Measurements from ENCODE around the gene TCAF2.
"Not testable (repeated sequence)": the region's sequence is repeated elsewhere in the genome, so short reads cannot be mapped to it uniquely, and the experiment has no call there.

TCAF2 gene

DNA sequence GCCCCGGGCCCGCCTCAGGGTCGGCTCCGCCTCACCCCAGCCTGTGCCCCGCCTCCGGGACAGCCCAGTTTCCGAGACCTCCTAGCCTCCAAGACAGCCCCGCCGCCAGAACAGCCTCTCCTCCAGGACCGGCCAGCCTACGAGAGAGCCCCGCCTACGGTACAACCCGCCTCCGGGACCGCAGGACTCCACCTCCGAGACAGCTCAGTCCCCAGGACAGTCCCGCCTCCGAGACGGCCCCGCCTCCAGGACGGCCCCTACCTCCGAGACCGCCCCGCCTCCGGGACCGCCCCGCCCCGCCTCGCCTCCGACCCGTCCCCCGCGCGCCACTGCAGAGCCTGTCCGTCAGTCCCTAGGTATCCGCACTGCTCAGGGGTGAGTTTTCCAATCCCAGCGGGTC is at the start of gene TCAF2:
TCAF2 (plus strand) TSS at position 329 of the 400 bp plus-strand sequence.
- DNase-seq, result not testable (repeated sequence)

DNA sequence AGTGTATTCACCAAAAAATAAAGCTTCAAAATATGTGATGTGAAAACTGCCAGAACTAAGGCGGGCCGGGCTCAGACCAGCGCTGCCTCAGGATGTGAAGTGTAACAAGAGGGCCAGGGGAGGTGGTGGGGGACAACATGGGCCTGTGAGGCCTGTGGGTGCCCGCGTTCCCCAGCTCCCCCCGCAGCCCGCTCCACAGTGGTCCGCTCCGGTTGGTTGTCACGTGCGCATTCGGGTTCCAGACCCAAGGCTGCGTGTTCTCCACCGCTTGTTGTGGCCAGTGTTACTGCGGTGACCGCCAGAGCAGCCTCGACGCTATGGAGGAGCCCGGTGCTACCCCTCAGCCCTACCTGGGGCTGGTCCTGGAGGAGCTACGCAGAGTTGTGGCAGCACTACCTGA is 49.3 kb upstream of the TCAF2 start, which contains the start of gene CTAGE15:
CTAGE15 (plus strand) TSS at position 301 of the 400 bp plus-strand sequence; CDS start at position 318, 17 bp downstream.
- not testable (repeated sequence) for DNase-seq

DNA sequence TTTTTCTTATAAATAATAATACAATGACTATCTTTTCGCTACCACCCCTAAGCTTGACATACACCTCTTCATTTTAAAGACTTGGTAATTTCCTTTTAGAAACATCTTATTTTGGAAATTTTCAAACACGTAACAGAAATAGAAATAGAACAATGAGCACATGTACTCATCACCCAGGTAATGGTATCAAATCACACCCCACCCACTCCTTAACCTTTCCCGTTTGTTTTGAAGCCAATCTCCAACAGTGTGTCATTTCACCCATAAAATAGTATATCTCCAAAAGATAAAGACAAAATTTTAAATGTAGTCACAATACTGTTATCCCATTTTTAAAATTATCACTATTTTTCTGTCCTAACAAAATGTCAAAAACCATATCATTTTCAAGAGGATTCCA is 32.6 kb upstream of the TCAF2 start:
- DNase-seq, result not testable (repeated sequence)

DNA sequence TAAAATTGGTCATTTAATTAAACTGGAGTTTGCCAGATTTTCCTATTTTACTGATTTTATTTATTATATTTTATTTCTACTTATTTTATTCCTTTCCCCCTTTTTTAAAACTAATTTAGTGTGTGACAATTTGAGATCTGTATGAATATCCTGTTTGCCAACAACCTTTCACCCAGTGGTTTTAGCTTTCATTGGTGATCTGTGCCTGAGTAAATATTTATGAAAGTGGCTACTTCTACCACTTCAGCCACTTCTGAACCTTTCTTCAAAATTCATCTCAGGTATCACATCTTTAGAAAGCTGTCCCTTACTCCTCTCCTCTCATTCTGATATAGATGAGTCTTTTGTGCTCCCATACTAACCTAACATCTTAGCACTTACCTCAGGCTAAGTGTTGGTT is 30.9 kb upstream of the TCAF2 start:
- not testable (repeated sequence) for DNase-seq

DNA sequence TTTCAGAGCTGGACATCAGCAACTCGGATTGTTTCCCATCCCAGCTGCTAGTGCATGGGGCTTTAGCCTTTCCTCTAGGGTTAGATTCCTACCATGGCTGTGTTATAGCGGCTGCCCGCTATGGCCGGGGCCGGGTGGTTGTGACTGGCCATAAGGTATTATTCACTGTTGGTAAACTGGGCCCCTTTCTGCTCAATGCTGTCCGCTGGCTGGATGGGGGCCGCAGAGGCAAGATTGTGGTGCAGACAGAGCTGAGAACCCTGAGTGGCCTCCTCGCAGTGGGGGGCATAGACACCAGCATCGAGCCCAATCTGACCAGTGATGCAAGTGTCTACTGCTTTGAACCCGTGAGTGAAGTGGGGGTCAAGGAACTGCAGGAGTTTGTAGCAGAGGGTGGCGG is 22.7 kb upstream of the TCAF2 start:
- not testable (repeated sequence) for DNase-seq

DNA sequence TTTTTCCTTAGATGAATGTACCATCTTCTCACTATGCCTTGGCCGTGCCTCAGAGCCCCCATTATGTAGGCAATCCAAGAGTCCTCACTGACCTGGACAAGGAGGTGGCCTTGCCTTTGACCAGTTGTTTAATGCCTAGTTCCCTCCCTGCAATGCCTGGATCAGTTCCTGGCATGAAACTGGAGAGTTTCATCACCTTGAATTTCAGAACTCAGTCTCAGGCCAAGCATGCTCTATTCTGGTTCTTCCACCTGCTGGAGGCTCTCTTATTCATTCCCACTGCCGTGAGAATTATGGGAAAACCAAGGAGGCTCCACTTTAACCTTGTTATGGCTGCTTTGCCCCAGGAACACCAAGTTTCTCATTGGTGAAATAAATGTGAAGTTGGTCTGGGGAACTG is 17.2 kb upstream of the TCAF2 start:
- DNase-seq, result not testable (repeated sequence)

DNA sequence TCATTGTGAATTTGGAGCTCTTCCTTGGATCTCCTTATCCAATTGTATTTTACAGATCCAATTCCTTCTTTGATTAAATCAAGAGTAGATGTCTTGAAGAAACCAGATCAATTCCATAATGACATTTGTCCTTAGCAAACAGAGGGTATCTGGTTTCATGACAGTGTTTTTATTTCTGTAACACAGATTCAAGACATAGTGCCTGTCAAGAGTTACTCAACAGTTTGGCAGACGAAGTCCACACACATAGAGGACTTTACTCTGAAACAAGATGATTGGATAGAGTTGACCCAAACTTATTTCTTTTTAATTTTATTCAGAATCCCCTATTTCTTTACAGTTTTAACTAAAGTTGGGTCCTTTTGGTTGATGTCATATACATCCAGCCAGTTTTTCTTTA is 14.7 kb upstream of the TCAF2 start:
- DNase-seq, result not testable (repeated sequence)

DNA sequence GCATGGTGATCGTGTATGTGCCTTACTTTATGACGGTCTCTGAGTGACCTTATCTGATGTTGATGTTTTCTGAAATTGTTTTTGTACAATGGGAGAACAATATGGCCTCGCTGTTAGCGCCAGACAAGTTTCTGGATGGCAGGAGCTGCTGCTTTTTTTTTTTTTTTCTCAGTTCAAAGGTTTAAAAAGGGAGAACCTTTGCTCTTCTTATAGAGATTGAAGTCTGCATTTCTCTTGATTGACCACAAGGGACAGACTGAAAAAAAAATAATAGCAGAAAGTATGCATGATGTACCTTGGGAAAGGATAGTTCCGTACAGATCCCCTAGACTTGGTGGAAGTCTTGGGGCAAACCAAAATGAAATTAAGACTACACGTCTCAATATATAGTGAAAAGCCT is 5.2 kb upstream of the TCAF2 start:
- not testable (repeated sequence) for DNase-seq

DNA sequence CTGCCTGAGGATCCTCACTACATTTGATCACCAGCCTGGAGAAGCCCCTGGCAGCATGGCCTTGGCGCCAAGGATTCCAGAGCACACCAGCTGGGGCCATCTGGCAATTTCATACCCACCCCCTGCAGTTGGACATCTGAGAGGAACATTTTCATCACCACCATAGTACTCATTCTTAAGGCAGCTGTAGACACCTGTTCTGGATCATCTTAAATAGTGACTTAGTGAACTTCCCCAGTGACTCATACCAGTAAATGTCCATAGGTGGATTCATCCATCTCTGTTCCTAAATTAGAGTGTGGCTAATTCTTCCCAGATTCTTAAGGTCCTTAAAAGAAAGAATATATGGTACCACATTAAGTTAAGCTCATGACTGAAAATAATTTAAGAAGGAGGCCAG is 3.6 kb upstream of the TCAF2 start:
- DNase-seq, result not testable (repeated sequence)

DNA sequence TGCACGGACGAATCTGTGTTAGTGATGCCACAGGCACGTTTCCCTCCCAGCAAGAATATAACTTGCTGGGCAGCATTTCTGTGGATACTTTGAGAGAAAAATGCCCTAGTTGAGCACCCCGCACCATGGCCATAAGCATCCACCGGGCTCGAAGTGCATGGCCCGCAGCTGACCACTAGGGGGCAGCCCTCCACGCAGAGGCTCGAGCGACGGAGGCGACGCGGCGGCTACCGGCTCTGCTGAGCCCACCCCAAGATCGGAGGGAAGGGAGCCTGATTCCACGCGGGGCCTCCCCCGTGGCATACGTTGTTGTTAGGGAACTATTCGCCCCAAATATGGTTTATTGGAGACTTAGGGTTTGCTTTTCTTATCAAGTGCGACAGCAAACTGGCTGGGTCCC is 716 bp upstream of the TCAF2 start:
- DNase-seq, result not testable (repeated sequence)

DNA sequence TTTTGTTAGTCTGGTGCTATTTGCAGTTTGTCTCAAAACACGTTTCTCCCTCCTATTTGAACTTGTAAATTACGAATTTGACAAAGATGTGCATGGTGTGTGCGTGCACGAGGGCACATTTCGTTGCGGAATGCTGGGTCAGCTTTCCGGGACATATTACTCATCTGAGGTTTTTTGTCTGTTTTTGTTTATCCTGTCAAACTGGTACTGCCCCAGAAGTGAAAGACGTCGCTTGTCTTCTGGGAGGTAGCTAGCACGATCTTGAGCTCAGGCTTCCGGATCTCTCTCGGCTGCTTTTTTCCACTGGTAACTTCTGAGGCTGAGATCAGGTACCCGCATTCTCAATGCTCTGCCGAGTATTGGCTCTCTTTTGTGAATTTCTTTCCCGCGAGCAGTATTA is 401 bp downstream of the TCAF2 start:
- DNase-seq, result not testable (repeated sequence)

DNA sequence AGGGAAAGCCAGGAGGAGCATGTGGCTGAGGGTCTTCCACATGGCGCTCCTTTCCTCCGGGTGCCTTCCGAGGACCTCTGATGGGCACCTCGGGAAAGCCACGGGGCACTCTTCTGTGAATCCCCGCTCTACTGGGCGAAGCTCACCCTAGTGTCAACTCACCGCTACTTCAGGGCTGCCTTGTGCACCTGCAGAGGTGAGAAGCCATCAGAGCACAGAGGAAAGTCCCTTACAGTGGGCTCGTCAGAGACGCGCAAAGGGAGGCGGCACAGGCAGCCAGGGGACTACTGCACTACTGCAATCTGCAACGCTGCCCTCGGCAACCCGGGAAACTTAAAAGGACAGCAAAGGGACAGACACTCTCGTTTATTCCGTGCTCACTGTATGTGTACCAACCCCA is 1.4 kb downstream of the TCAF2 start:
- not testable (repeated sequence) for DNase-seq

DNA sequence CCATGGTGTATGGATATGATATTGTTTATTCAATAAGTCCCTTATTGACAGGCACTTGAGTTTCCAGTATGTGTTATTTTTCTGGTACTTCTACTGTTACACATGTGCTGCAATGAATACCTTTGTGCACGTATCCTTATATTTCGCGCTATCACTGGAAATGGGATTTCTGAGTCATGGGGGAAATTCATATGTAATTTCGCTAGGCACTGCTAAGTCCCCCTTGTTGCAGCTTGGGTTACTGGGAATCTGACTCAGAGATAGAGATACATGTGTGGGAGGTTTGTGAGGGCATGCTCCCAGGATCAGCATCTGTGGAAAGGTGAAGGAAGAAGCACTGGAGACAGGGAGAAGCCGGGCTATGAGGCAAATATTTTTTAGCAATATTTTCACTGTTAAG is 9.9 kb downstream of the TCAF2 start:
- DNase-seq, result not testable (repeated sequence)

DNA sequence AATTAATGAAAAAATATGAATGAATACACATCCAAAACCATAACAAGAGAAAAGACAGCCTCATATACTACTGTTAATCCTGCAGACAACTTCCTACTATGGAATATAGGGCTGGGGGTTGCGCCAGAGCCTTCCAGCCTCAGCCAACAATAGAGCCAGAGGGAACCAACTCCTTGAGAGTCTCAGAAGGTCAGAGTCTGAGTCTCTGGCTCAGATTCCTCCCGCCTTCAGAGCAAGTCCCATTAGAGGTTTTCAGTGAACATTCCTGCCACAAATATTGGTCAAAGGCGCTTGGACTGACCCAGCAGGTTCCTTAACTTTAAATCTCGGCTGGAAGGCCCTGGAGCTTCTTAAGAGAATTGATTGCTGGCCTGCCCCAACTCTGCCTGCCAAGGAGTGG is 11.7 kb downstream of the TCAF2 start:
- DNase-seq, result not testable (repeated sequence)

DNA sequence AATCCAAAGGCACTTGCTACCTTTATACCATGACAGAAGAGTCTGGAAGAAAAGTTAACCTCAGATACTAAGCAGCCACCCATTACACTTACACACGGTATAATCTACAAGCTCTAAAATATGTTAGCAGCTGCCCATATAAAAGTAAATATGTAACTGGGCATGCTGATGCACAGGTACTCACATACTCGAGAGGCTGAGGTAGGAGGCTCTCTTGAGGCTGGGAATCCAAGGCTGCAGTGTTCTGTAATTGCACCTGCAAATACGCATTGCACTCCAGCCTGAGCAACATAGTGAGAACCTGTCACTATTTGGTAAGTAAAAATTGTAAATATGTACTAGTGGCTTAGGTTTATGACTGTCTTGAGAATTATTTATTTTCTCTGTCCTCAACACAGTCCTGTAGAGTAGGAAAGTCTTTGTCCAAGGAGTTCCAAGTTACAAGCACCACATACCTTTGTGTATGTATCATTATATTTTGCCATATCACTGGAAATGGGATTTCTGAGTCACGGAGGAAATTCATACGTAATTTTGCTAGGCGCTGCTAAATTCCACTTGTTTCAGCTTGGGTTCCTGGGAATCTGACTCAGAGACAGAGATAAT is 12.3 kb downstream of the TCAF2 start:
- DNase-seq, result not testable (repeated sequence)

DNA sequence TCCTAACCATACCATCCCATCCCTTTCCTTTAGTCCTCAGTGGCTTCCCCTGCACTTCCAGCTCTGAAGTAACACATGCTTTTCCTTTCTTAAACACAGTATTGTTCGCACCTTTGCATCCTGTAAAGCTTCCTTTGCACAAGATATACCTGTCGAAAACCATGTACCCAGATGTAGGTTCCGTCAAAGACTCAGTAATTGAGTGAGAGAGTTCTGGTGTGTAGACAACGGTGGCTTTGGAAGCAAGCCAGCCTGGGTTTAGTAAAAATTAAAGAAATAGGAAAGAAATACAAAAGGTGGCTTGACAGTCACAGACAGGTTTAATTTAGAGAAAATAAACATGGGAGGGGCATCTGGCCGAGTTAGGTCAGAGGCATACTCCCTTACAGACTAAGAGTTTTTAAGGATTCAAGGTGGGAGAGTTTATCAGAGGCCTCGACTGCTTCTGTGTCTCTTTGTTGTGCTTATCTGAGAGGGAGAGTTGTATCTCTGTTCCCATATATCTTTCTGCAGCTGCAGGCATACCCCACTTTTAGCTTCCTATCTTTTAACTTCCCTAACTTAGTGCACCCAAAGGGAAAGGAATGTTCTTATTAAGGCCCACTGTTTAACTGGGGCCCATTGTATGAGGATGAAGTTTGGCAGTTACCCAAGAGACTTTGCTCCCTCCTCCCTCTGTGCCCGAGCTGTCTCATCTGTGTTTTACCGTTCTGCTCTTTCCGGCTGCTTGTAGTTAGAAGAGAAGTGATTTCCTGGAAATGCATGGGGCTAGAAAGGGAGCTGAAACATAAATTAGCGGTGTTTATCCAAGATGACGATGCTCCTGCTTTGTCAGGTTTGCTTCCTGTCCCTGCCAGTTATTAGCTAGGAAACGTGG is 14.8 kb downstream of the TCAF2 start:
- not testable (repeated sequence) for DNase-seq

DNA sequence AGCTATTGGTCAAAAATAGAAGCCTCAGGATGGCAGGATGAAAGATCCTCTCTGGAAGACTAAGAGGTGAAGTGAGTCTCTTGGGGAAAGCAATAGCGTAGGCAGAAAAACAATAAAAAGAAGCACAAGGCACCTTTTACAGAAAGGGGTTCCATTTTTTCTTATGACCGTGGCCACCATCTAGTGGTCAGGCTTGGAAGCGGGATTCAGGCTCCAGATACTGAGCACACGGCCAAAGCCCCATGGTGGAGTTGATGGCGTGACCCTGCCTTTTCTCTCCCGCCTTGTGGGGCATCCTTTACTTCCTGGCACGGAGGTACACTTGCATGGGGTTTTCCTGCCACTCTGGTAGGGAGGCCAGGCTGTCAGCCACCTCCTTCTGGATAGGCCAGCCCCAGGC is 18.6 kb downstream of the TCAF2 start:
- DNase-seq, result not testable (repeated sequence)

DNA sequence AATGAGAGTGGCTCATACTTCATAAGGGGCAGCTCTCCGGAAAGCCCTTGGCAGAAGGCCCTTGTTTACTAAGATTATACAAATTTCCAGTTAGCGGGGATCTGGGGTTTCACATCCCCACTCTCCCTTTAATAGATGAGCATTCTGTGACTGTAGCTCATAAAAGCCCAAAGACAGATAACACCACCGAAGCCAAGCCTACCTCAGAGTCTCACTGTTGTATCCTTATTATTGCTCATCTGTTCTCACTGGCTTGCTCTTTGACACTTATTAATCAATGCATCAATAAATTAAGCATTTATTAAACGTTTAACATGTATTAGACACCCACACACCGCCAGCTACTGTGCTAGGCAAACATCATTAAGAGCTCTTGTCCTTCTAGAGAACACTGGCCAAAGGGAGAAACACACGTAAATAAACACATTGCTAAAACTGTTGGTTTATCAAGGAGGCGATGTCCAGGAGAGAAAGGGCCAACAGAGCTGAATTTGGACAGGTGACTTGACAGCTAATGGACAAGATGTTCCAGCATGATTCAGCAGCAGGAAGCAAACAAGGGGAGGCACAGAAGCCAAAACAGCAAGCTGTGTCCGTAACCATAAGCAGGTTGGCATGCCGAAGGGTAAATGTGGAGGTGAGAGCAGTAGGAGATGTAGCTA is 19.9 kb downstream of the TCAF2 start:
- DNase-seq, result not testable (repeated sequence)

DNA sequence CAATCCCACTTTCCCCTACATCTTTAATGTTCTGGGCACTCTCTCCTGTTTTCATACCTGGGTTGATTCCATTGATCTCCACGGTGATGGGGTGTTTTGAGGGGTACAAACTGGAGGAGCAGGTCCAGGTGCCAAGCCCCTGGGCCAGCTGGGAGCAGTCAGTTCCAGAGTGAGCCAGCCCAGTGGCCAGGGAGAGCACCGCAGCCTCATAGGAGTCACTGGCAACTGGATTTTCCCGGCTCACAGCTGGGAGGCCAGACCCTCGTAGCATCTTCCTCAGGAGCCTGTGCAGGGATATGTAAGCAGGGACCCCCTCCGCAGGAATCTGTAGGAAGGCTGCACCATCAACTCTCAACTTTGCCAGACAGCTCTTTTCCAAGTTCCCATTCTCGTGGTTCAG is 25.8 kb downstream of the TCAF2 start:
- DNase-seq, result not testable (repeated sequence)

DNA sequence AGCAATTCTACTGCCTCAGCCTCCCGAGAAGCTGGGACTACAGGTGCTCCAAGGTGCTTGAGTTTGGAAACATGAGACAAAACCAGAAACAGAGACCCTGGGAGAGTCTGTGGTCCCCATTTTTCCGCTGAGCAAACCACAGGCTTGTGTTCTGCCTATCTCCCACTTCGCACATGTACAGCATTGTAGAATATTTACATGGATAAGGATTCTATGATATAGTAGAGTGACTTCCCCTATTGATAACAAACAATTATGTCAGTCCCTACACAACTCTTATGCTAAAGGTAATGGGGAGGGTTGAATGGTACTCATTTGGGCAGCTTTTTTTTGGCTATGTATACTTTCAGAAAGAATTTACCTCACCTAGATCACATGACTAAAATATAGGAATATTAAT is 29.1 kb downstream of the TCAF2 start:
- not testable (repeated sequence) for DNase-seq

DNA sequence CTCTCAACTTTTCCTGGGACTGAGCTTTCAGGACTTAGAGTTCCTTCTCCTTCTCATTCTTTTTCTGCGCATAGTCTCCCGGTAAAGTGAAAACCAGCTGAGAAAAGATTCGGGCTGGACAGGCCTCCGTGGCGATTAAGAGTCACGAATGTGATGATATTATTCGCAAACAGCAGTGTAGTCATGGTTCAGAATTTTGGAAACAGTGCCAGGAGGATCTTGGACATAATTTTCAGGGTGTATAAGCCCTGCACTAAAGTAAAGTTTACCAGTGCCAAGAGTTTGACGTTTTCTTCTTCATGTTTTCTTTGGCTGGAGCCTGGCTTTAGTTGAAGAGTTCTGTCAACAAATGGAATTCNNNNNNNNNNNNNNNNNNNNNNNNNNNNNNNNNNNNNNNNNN is 29.7 kb downstream of the TCAF2 start:
- DNase-seq, result not testable (repeated sequence)
